ENCODE results near the gene NCBP3. TPM values are rescaled to one million over a fixed set of nuclear protein-coding genes. Genes with fewer than 3 reads are reported as not detected.

Gene NCBP3
- total RNA-seq, 1 donor, result 22.9 TPM

- DNase-seq (ENCODE audit: low read depth), result no peak
- TF ChIP-seq, protein P1, sequence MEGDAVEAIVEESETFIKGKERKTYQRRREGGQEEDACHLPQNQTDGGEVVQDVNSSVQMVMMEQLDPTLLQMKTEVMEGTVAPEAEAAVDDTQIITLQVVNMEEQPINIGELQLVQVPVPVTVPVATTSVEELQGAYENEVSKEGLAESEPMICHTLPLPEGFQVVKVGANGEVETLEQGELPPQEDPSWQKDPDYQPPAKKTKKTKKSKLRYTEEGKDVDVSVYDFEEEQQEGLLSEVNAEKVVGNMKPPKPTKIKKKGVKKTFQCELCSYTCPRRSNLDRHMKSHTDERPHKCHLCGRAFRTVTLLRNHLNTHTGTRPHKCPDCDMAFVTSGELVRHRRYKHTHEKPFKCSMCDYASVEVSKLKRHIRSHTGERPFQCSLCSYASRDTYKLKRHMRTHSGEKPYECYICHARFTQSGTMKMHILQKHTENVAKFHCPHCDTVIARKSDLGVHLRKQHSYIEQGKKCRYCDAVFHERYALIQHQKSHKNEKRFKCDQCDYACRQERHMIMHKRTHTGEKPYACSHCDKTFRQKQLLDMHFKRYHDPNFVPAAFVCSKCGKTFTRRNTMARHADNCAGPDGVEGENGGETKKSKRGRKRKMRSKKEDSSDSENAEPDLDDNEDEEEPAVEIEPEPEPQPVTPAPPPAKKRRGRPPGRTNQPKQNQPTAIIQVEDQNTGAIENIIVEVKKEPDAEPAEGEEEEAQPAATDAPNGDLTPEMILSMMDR (IDR thresholded peaks at IDR 0.05; ENCODE audit: insufficient read depth, low read length), result no peak
- no peak overlapping the region for H3K4me3 ChIP-seq (ENCODE audit: low read depth, low read length)
Measured at GRCh38 chr17:3887804-3888203, 41.8 kb upstream of the NCBP3 start.

DNA sequence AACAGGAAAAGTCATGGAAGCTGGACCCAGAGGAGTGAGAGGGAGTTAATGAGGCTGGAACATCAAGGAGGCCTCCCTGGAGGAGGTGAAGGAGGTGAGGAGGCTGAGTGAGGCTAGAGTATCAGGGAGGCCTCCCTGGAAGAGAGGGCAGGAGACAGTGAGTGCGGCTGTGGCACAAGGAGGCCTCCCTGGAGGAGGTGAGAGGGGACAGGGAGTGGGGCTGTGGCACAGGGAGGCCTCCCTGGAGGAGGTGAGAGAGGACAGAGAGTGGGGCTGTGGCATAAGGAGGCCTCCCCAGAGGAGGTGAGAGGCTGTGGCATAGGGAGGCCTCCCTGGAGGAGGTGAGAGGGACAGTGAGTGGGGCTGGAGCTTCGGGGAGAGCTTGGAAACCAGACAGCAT is 41.3 kb upstream of the NCBP3 start:
- DNase-seq (ENCODE audit: low read depth), result no peak
- TF ChIP-seq, protein P1 (IDR thresholded peaks at IDR 0.05; ENCODE audit: insufficient read depth, low read length), result no peak
- H3K4me3 ChIP-seq (ENCODE audit: low read depth, low read length), result no peak overlapping the region

DNA sequence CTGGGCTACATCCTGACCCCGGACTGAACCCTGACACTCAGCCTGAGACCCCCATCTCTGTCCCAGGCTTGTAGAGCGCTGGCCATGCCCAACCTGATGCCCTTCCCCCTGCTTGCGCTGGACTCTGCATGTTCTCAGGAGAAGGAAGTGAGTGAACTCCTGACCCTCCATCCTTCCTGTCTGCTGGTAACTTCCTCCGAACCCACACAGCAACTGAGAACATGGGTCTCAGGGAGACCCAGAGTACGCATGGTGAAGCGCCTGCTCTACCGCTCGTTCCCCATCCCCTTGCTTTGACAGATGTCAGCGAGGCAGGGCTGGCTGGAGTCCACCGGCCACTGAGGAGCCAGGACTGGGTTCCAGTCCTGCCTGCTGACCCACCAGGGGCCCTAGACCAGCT is 40.7 kb upstream of the NCBP3 start:
- no peak for DNase-seq (ENCODE audit: low read depth)
- TF ChIP-seq, protein P1 (IDR thresholded peaks at IDR 0.05; ENCODE audit: insufficient read depth, low read length), result no peak
- H3K4me3 ChIP-seq (ENCODE audit: low read depth, low read length), result no peak overlapping the region

DNA sequence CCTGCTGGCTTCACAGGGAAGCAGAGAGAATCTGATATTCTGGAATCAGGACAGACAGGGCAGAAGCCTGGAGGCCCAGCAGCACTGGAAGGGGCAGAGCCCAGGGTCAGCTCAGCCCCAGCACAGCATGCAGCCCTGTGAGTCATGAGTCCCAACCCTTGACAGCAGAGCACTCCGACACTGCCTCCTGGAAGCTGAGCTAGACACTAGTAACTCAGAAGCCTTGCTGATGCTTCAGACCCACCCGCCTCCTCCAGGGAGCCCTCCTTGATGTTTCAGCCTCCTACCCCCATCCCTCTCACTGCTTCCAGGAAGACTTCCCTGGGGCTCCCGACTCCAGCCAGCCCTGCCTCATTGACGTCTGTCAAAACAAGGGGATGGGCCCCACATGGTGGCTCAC is 39.9 kb upstream of the NCBP3 start:
- no peak overlapping the region for H3K4me3 ChIP-seq (ENCODE audit: low read depth, low read length)
- peak; percentile 44 for DNase-seq (ENCODE audit: low read depth)
- TF ChIP-seq, protein P1 (IDR thresholded peaks at IDR 0.05; ENCODE audit: insufficient read depth, low read length), result no peak

GRCh38 chr17:3885271-3885670 is 39.2 kb upstream of the NCBP3 start:
- no peak overlapping the region for H3K4me3 ChIP-seq (ENCODE audit: low read depth, low read length)
- TF ChIP-seq, protein P1 (IDR thresholded peaks at IDR 0.05; ENCODE audit: insufficient read depth, low read length), result no peak
- no peak for DNase-seq (ENCODE audit: low read depth)

- H3K4me3 ChIP-seq (ENCODE audit: low read depth, low read length), result no peak overlapping the region
- no peak for DNase-seq (ENCODE audit: low read depth)
- TF ChIP-seq, protein P1 (IDR thresholded peaks at IDR 0.05; ENCODE audit: insufficient read depth, low read length), result no peak
Measured at GRCh38 chr17:3884188-3884587, 38.1 kb upstream of the NCBP3 start.

GRCh38 chr17:3882276-3882675 is 36.2 kb upstream of the NCBP3 start:
- DNase-seq (ENCODE audit: low read depth), result no peak
- H3K4me3 ChIP-seq (ENCODE audit: low read depth, low read length), result no peak overlapping the region
- TF ChIP-seq, protein P1 (IDR thresholded peaks at IDR 0.05; ENCODE audit: insufficient read depth, low read length), result no peak

Data from fibroblast of the aortic adventitia (primary cell).